COLO829 (cell line): ENCODE measurements around the gene ZNF775.

ENCODE experiments used
- DNase-seq: peaks from one replicate; pipeline ENCODE4 v3.0.0; 2012; ENCODE audit warnings: low spot score

Gene ZNF775

DNA sequence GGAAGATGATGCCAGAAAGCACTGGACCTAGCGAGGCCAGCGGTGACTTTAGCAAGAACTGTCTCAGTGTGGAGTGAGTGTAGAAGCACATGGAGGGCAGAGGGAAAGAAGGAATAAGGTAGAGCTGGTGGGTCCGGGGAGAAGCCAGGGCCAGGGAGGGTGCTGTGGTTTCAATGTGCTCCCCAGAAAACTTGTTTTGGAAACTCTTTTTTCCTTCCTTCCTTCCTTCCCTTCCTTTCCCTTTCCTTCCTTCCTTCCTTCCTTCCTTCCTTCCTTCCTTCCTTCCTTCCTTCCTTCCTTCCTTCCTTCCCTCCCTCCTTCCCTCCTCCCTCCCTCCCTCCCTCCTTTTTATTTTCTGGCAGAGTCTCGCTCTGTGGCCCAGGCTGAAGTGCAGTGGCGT lies 32.2 kb upstream of the ZNF775 start:
- no peak for DNase-seq

DNA sequence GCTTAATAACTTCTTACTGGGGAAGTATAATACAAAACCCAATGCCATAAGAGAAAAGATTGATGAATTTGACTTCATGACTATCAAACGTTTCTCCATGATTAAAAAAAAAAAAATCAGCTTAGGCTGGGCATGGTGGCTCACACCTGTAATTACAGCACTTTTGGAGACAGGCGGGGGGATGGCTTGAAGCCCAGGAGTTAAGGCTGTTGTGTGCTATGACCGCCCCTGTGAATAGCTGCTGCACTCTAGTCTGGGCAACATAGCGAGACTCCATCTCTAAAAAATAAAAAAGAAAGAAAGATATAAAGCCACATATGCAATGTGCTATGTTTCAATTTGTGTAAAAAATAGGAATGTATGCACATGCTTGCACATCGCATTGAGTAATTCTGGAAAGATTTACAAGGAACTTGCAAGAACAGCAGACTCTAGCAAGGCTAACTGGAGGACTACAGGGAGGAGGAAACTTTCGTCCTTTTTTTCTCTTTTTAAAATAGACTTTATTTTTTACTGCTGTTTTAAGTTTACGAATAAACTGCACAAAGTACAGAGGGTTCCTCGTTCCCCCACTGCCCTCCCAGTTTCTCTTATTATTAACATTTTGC lies 27.4 kb upstream of the ZNF775 start:
- DNase-seq: no peak

GRCh38 chr7:150355666-150356059 lies 23.5 kb upstream of the ZNF775 start:
- no peak for DNase-seq

GRCh38 chr7:150356265-150356897 lies 22.7 kb upstream of the ZNF775 start:
- peak; percentile 57 for DNase-seq

GRCh38 chr7:150357270-150357669 lies 21.9 kb upstream of the ZNF775 start:
- DNase-seq: no peak

DNA sequence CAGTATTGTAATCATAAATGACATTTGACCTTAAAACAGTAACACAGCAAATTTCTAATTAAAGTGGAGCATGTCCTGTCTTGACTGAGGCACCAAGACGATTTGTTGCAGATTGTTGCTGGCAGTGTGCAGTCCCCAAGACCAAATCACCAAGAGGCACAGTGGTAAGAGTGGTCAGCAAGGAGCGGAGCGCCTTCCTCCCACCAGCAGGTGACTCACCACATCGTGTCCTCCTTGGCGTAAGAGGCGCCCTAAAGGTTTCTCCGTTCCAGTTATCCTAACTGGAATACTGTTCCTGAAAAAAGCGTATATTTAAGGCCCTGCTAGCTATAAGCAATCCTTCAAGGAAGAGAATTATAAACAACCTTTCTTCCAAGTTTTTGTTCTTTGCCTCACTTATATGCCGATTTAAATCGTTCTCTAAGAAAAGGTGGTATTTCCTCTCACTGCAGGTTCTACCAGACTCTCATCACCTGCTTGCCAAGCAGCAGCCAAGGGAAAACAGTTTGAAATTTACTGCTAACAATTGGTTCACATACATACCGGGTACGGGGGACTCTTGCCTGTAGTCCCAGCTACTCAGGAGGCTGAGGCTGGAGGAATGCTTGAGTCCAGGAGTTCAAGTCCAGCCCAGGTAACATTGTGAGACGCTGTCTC lies 21.2 kb upstream of the ZNF775 start:
- DNase-seq: no peak

GRCh38 chr7:150358433-150358832 lies 20.7 kb upstream of the ZNF775 start:
- DNase-seq: no peak

DNA sequence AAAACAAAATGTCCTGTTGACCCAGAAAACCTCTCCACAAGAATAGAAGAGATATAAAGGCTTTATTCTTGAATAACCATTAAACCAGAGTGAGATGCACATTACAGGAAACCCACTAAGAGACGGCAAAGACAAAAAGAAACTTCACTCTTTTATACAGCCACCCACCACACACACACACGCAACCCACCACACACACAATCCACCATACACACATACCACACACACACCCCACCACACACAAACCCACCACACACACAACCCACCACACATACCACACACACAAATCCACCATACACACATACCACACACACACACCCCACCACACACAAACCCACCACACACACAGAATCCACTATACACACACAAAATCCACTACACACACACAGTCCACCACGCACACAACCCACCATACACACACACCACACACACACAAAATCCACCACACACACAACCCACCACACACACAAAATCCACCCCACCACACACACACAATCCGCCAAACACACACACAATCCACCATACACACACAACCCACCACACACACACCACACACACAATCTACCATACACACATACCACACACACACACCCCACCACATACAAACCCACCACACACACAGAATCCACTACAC lies 20.0 kb upstream of the ZNF775 start:
- no peak for DNase-seq

DNA sequence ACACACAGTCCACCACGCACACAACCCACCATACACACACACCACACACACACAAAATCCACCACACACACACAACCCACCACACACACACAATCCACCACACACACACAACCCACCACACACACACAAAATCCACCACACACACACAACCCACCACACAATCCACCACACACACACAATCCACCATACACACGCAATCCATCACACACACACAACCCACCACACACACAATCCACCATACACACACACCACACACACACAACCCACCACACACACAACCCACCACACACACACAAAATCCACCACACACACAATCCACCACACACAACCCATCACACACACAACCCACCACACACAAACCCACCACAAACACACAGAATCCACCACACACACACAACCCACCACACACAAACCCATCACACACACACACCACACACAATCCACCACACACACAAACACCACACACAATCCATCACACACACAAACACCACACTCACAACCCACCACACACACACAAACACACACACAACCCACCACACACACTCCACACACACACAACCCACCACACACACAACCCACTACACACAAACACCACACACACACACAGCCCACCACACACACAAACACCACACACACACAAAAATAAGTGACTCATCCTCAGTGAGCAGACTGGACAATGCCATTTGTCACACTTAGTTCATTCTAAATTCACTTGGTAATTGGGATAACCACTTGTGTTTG lies 19.3 kb upstream of the ZNF775 start:
- DNase-seq: no peak

- DNase-seq: no peak
Observed at GRCh38 chr7:150360363-150361058, 18.6 kb upstream of the ZNF775 start.

DNA sequence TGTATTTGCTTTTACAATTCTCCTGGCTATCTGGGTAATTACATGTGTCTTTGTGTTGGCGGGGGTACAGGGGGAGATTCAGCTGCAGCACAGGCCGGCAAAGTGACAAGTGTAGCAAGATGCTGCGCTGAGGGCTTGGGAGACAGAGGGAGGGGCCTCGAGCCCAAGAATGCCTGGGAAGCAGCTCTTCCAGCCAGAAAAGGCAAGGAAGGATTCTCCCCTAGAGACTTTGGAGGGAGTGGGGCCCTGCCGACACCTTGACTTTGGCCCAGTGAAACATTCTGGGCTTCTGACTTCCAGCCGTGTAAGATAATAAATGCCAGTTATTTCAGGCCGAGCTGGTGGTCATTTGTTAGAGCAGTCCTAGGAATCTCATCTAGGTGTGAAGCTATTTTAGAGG lies 17.7 kb upstream of the ZNF775 start:
- no peak for DNase-seq

- no peak for DNase-seq
Observed at GRCh38 chr7:150361807-150362621, 17.1 kb upstream of the ZNF775 start.

- no peak for DNase-seq
Observed at GRCh38 chr7:150363370-150363769, 15.8 kb upstream of the ZNF775 start.

DNA sequence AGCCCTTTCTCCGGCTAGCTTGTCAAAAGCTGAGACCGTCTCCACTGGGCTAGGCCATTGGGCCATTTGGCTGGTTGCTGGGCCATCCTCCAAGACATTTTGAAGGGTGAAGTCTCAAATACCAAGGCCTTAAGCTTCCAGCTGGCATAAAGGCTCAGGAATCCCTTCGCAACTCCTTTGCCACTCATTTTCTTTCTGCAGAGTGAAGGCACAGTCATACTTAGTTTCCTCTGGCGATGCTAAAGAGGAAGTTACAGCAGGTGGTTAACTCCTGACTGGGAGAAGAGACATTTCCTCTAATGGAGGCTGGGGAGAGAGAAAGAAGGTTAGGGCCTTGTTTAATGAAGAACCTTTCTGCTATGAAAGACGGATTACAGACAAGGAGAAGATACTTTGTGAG lies 15.3 kb upstream of the ZNF775 start:
- DNase-seq: no peak

- no peak for DNase-seq
Observed at GRCh38 chr7:150365194-150365593, 13.9 kb upstream of the ZNF775 start.

GRCh38 chr7:150365673-150366398 lies 13.3 kb upstream of the ZNF775 start:
- DNase-seq: no peak

GRCh38 chr7:150367677-150368095 lies 11.4 kb upstream of the ZNF775 start:
- DNase-seq: no peak

GRCh38 chr7:150368096-150368883 lies 10.8 kb upstream of the ZNF775 start, which contains the start of gene REPIN1:
Gene REPIN1 (plus strand): TSS chr7:150368822. CDS start chr7:150369712, 890 bp downstream.
- DNase-seq: peak; percentile 68
